HepG2 (cell line): ENCODE data around the gene RSKR. TPM values are rescaled to one million over a fixed set of nuclear protein-coding genes. Genes with fewer than 3 reads are reported as not detected.

Experiments
- CSRNP1 ChIP-seq: sonication (generic); formaldehyde crosslinking; IDR thresholded peaks from 2 replicates; pipeline ENCODE4 v1.8.1; 2023; ENCODE audit warnings: mild to moderate bottlenecking, missing genetic modification reagents
- DBP ChIP-seq: sonication (generic); formaldehyde crosslinking; IDR thresholded peaks from 2 replicates; pipeline ENCODE4 v1.4.0; 2020; ENCODE audit warnings: missing genetic modification reagents; ENCODE audit errors: not compliant biosample characterization
- E2F2 ChIP-seq: sonication (generic); formaldehyde crosslinking; IDR thresholded peaks from 2 replicates; pipeline ENCODE4 v1.4.0; 2020; ENCODE audit warnings: missing genetic modification reagents, borderline replicate concordance
- HOXD1 ChIP-seq: sonication (generic); formaldehyde crosslinking; IDR thresholded peaks from 2 replicates; pipeline ENCODE4 v1.5.0; 2020; ENCODE audit warnings: missing genetic modification reagents
- MLXIP ChIP-seq: sonication (generic); formaldehyde crosslinking; IDR thresholded peaks from 2 replicates; pipeline ENCODE4 v1.9.0; 2021; ENCODE audit warnings: missing genetic modification reagents, borderline replicate concordance
- ZNF251 ChIP-seq: sonication (generic); formaldehyde crosslinking; IDR thresholded peaks from 2 replicates; pipeline ENCODE4 v1.9.0; 2021; ENCODE audit warnings: mild to moderate bottlenecking, missing genetic modification reagents
- ZNF496 ChIP-seq: sonication (generic); formaldehyde crosslinking; IDR thresholded peaks from 2 replicates; pipeline ENCODE4 v1.8.1; 2023; ENCODE audit warnings: mild to moderate bottlenecking, moderate library complexity, missing genetic modification reagents; ENCODE audit not compliant: insufficient replicate concordance
- ZNF543 ChIP-seq: sonication (generic); formaldehyde crosslinking; IDR thresholded peaks from 2 replicates; pipeline ENCODE4 v1.4.0; 2020; ENCODE audit warnings: mild to moderate bottlenecking, missing genetic modification reagents
- polyA plus RNA-seq, 8 experiments: library from polyadenylated mRNA; depleted of rRNA in 3 of 8; stranded (reverse) in 7 of 8; unstranded in 1 of 8; fragments of >200 nt; fragmentation: Illumina TruSeq in 4 of 8; extraction: Trizol in 4 of 8; gene quantifications; 2 replicates each; pipeline versions ENCODE4 v1.2.1 to v1.2.3, GENCODE V29; 2011 to 2016; ENCODE audit warnings: low read depth in 4 of 8, missing spikeins in 1 of 8, mixed read lengths in 1 of 8; ENCODE audit not compliant: insufficient read depth in 1 of 8
- total RNA-seq, 5 experiments: library from RNA; depleted of rRNA; stranded (reverse); fragments of >200 nt; fragmentation: Illumina TruSeq; extraction: Trizol; gene quantifications; 2 replicates each; pipeline ENCODE4 v1.2.3, GENCODE V29; 2016; ENCODE audit warnings: low read depth in 1 of 5
- TF ChIP-seq, protein P1 (sequence below): IDR thresholded peaks from 2 replicates; pipeline ENCODE4 v1.6.1; 2016; ENCODE audit warnings: missing compliant biosample characterization, missing genetic modification reagents, borderline replicate concordance
- TF ChIP-seq, protein P2 (sequence below): sonication (generic); formaldehyde crosslinking; IDR thresholded peaks from 2 replicates; pipeline ENCODE4 v1.4.0; 2020; ENCODE audit warnings: missing genetic modification reagents, borderline replicate concordance

The RSKR gene
- total and polyA plus RNA-seq, 2 of the 13 experiments (the other 11 are each of a cell fraction or from before 2014, with no cell fraction given), result 5.0 to 10.4 TPM

DNA sequence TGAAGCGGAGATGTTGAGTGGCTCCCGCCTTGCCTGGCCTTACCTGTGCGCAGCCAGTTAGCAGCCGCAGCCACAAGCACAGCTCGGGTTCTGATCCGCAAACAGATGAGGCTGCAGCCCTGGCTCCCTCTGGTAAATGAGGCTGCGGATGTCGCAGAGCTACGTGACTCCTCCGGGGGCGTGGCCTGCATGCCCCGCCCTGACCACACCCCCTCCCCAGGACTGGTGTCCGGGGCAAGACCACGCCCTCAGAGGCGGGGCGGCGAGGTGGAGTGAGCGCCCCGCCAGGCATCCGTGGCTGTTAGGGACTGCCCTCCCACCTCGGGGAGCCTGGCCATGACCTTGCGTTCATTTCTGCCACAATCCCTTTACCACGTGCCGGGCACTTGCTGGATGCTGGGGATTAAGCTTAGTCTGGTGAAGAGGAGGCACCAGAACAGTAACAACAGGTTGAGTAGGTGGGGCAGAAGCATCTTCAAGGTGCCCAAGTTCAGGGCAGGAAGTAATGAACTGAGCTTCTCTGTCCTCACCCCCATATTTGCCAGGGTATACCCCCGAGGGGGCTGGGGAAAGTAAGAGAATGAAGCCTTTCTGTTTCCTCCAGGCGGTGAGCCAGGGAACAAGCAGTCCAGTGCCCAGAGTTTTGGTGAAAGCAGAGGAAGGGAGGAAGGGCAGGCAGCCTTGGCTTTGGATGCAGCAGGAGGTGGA is 37.1 kb downstream of the RSKR start, which contains the start of gene ALDOC (continued):
- no peak for TF ChIP-seq ZNF251
- peak; percentile 50; the same call in 1 of the 2 replicates for TF ChIP-seq MLXIP (CRISPR knock-in tag)
- TF ChIP-seq ZNF543, result no peak
- no peak for TF ChIP-seq DBP (CRISPR knock-in tag)
- 0 out of 2 replicates have a peak, but pooled peaks have one; percentile 47 for TF ChIP-seq CSRNP1 (CRISPR knock-in tag)
- TF ChIP-seq ZNF496 (CRISPR knock-in tag), result no peak
- TF ChIP-seq HOXD1 (CRISPR knock-in tag), result peak; percentile 66; the same call in 1 of the 2 replicates
- TF ChIP-seq, protein P1, sequence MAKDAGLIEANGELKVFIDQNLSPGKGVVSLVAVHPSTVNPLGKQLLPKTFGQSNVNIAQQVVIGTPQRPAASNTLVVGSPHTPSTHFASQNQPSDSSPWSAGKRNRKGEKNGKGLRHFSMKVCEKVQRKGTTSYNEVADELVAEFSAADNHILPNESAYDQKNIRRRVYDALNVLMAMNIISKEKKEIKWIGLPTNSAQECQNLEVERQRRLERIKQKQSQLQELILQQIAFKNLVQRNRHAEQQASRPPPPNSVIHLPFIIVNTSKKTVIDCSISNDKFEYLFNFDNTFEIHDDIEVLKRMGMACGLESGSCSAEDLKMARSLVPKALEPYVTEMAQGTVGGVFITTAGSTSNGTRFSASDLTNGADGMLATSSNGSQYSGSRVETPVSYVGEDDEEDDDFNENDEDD (CRISPR knock-in tag), result peak; percentile 82; the same call in 1 of the 2 replicates
- TF ChIP-seq, protein P2, sequence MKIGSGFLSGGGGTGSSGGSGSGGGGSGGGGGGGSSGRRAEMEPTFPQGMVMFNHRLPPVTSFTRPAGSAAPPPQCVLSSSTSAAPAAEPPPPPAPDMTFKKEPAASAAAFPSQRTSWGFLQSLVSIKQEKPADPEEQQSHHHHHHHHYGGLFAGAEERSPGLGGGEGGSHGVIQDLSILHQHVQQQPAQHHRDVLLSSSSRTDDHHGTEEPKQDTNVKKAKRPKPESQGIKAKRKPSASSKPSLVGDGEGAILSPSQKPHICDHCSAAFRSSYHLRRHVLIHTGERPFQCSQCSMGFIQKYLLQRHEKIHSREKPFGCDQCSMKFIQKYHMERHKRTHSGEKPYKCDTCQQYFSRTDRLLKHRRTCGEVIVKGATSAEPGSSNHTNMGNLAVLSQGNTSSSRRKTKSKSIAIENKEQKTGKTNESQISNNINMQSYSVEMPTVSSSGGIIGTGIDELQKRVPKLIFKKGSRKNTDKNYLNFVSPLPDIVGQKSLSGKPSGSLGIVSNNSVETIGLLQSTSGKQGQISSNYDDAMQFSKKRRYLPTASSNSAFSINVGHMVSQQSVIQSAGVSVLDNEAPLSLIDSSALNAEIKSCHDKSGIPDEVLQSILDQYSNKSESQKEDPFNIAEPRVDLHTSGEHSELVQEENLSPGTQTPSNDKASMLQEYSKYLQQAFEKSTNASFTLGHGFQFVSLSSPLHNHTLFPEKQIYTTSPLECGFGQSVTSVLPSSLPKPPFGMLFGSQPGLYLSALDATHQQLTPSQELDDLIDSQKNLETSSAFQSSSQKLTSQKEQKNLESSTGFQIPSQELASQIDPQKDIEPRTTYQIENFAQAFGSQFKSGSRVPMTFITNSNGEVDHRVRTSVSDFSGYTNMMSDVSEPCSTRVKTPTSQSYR, result no peak
- TF ChIP-seq E2F2 (CRISPR knock-in tag), result no peak
